B cell (primary cell): ENCODE measurements around the gene CALY. TPM values are rescaled to one million over a fixed set of nuclear protein-coding genes. Genes with fewer than 3 reads are reported as not detected.

Experiments used
- ATAC-seq: fragments of 200-7000 bp; cut with Tn5 transposase; one replicate; pipeline ENCODE4 v1.10.0; 2021; ENCODE audit warnings: low read depth, mild to moderate bottlenecking, moderate number of reproducible peaks, moderate library complexity
- CTCF ChIA-PET: fragments of 350-600 bp; sonication (Branson Sonifier 250); formaldehyde crosslinking; loops from one replicate; lab custom pipeline; 2021; ENCODE audit warnings: antibody characterized with exemption, inconsistent platforms; lab: Charles Lee
- POLR2A ChIA-PET: fragments of 350-600 bp; sonication (Branson Sonifier 250); formaldehyde crosslinking; loops from one replicate; lab custom pipeline; 2021; ENCODE audit warnings: antibody characterized with exemption; lab: Charles Lee
- DNase-seq: peaks from one replicate; pipeline ENCODE4 v3.0.0; 2013
- H2AFZ ChIP-seq: 2 replicates; pipeline ENCODE4 v1.6.1; 2012; ENCODE audit warnings: mild to moderate bottlenecking, low read depth, low read length; ENCODE audit not compliant: insufficient read depth, poor library complexity, severe bottlenecking
- H3K27ac ChIP-seq, 2 donors: 1 replicate in 1 of 2; 2 replicates in 1 of 2; pipeline ENCODE4 v1.5.1; 2012 to 2013; ENCODE audit warnings: low read length in 2 of 2, mild to moderate bottlenecking in 2 of 2, moderate library complexity in 1 of 2
- H3K27me3 ChIP-seq, 4 experiments: fragments of 200-600 bp in 1 of 4; sonication (generic) in 1 of 4; replicated peaks in 1 of 4; 1 replicate in 2 of 4; 2 replicates in 2 of 4; pipeline versions ENCODE4 v1.6.1 to v1.7.0; 2013 to 2016; ENCODE audit warnings: low read length in 3 of 4, mild to moderate bottlenecking in 2 of 4, mixed read lengths in 1 of 4, moderate library complexity in 1 of 4; ENCODE audit not compliant: insufficient read depth in 4 of 4, control insufficient read depth in 3 of 4; ENCODE audit errors: control extremely low read depth in 1 of 4
- H3K36me3 ChIP-seq, 2 experiments: replicated peaks in 1 of 2; 1 replicate in 1 of 2; 2 replicates in 1 of 2; pipeline versions ENCODE4 v1.6.1 to v1.7.1; 2013; ENCODE audit warnings: low read length in 1 of 2; ENCODE audit not compliant: insufficient read depth in 2 of 2, control insufficient read depth in 1 of 2; ENCODE audit errors: control extremely low read depth in 1 of 2, extremely low read depth in 1 of 2
- H3K4me1 ChIP-seq, 2 donors: fragments of 200-600 bp in 1 of 2; sonication (generic) in 1 of 2; 1 replicate in 1 of 2; 2 replicates in 1 of 2; pipeline versions ENCODE4 v1.5.1 to v1.6.1; 2013 to 2017; ENCODE audit warnings: low read length in 2 of 2; ENCODE audit not compliant: control insufficient read depth in 2 of 2, insufficient read depth in 2 of 2
- H3K4me2 ChIP-seq: replicated peaks from 2 replicates; pipeline ENCODE3; 2012; ENCODE audit warnings: mild to moderate bottlenecking, low read depth, low read length; ENCODE audit not compliant: poor library complexity, severe bottlenecking
- H3K4me3 ChIP-seq, 5 experiments: fragments of 200-600 bp in 1 of 5; sonication (generic) in 1 of 5; 1 replicate in 3 of 5; 2 replicates in 2 of 5; pipeline versions ENCODE4 v1.5.1 to v1.7.0; 2011 to 2016; ENCODE audit warnings: low read length in 4 of 5, mild to moderate bottlenecking in 4 of 5, low read depth in 2 of 5, control low read depth in 1 of 5, moderate library complexity in 1 of 5; ENCODE audit not compliant: insufficient read depth in 1 of 5; ENCODE audit errors: control extremely low read depth in 1 of 5, extremely low read depth in 1 of 5
- H3K79me2 ChIP-seq: fragments of 200-600 bp; sonication (generic); one replicate; pipeline ENCODE4 v1.6.0; 2016; ENCODE audit warnings: low read length; ENCODE audit not compliant: control insufficient read depth, insufficient read depth
- H3K9ac ChIP-seq: fragments of 200-600 bp; sonication (generic); 2 replicates; pipeline ENCODE4 v1.6.1; 2017; ENCODE audit warnings: mild to moderate bottlenecking, low read length, moderate library complexity
- H3K9me3 ChIP-seq, 3 donors: one replicate each; pipeline versions ENCODE4 v1.6.1 to v1.7.1; 2013; ENCODE audit warnings: low read length in 2 of 3; ENCODE audit not compliant: control insufficient read depth in 2 of 3, insufficient read depth in 1 of 3; ENCODE audit errors: control extremely low read depth in 1 of 3
- H4K20me1 ChIP-seq: 2 replicates; pipeline ENCODE4 v1.6.0; 2012; ENCODE audit warnings: mild to moderate bottlenecking, low read length; ENCODE audit not compliant: insufficient read depth, control insufficient read depth, poor library complexity, severe bottlenecking
- H3K27ac Mint-ChIP-seq: one replicate; pipeline ENCODE4 v1.8.0; 2021; ENCODE audit warnings: mixed read lengths
- H3K27me3 Mint-ChIP-seq: one replicate; pipeline ENCODE4 v1.8.0; 2021; ENCODE audit warnings: mixed read lengths
- H3K4me1 Mint-ChIP-seq: one replicate; pipeline ENCODE4 v1.8.0; 2021; ENCODE audit warnings: mixed read lengths
- H3K4me3 Mint-ChIP-seq: one replicate; pipeline ENCODE4 v1.8.0; 2021; ENCODE audit warnings: mixed read lengths
- H3K9me3 Mint-ChIP-seq: one replicate; pipeline ENCODE4 v1.8.0; 2022; ENCODE audit warnings: mixed read lengths; ENCODE audit not compliant: insufficient read depth
- CTCF ChIP-seq: fragments of 200-600 bp; IDR thresholded peaks from one replicate; pipeline ENCODE4 v1.8.0; 2022; ENCODE audit warnings: antibody characterized with exemption, mild to moderate bottlenecking
- EZH2 ChIP-seq: IDR thresholded peaks from 2 replicates; pipeline ENCODE4 v1.6.1; 2012; ENCODE audit warnings: borderline replicate concordance, low read depth, mild to moderate bottlenecking, moderate library complexity, low read length; ENCODE audit not compliant: insufficient read depth, poor library complexity, severe bottlenecking
- WGBS: methylation state at CpG from one replicate; pipeline ENCODE4 v1.1.5; 2013; ENCODE audit warnings: missing lambda C conversion rate; ENCODE audit not compliant: insufficient coverage; 5-methylcytosine and 5-hydroxymethylcytosine counted together
- intact Hi-C: fragments of 100-400 bp; cut with micrococcal nuclease; formaldehyde crosslinking; loops from one replicate; pipeline ENCODE4 v1.10.0; 2022
- polyA plus RNA-seq: library from polyadenylated mRNA; depleted of rRNA; stranded (reverse); fragments of >200 nt; gene quantifications from 2 replicates; pipeline ENCODE4 v1.2.3, GENCODE V29; 2012
- total RNA-seq, 2 donors: library from RNA; stranded (reverse); fragments of 120-200 nt in 1 of 2; gene quantifications; 1 replicate in 1 of 2; 2 replicates in 1 of 2; pipeline versions ENCODE4 v1.2.3 to v1.2.4, GENCODE V29; 2013 to 2022

The CALY gene
- total and polyA plus RNA-seq, 2 donors (not counting 1 experiment from before 2014, with no cell fraction given): 0.21 TPM; not detected in 1

DNA sequence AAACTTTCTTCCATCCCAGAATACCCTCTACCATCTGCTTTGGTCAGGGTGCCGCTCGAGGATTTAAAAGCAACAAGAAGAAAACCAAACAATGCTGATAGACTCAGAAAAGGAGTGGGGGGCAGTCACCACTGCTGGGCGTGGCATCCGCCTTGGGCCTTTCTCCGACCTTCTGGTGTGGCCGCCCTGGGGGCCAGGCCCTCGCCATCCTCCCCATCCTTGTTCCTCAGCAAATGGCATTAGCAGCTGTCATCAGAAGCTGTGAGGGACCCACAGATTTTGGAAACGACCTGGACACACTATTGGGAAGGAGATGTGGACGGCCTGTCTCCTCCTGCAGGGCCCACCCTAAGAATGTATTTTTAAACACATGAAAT lies 23.9 kb downstream of the CALY start:
- Histone ChIP-seq H3K4me3 (no peak overlapping the region), H2AFZ (no peak overlapping the region), H3K79me2 (peaks cover 9% of the 10 kb centered on the region), H3K4me2 (no peak overlapping the region), H4K20me1 (peaks cover 12% of the 10 kb centered on the region), H3K27ac (no peak overlapping the region), H3K9me3 (peaks cover 0 to 10% (median 0%) of the 10 kb centered on the region in 3 donors), H3K9ac (no peak overlapping the region), H3K27me3 (no peaks in the 10 kb centered on the region), H3K4me1 (peaks cover 4 to 14% of the 10 kb centered on the region in 2 donors), H3K36me3 (peaks cover 0 to 31% of the 10 kb centered on the region in 2 experiments)
- 96% methylated on average over 4 of the region's 9 CpGs for WGBS
- intact Hi-C loops: loop anchor here (5.0 kb wide), 1 partner anchor 210 kb away; no protein-coding TSS in a partner anchor
- Mint-ChIP-seq H3K4me1 (peaks cover 15% of the 10 kb centered on the region), H3K9me3 (peaks cover 2% of the 10 kb centered on the region), H3K4me3 (no peak overlapping the region), H3K27ac (no peak overlapping the region), H3K27me3 (no peaks in the 10 kb centered on the region)
- TF ChIP-seq EZH2 (no peak), CTCF (no peak)
- ChIA-PET CTCF (interaction anchor here (4.2 kb wide), 1 partner anchor 16 kb away, joined by 21 read pairs; no protein-coding TSS in a partner anchor), POLR2A (no interaction called here)
- ATAC-seq (no peak), DNase-seq (no peak)

DNA sequence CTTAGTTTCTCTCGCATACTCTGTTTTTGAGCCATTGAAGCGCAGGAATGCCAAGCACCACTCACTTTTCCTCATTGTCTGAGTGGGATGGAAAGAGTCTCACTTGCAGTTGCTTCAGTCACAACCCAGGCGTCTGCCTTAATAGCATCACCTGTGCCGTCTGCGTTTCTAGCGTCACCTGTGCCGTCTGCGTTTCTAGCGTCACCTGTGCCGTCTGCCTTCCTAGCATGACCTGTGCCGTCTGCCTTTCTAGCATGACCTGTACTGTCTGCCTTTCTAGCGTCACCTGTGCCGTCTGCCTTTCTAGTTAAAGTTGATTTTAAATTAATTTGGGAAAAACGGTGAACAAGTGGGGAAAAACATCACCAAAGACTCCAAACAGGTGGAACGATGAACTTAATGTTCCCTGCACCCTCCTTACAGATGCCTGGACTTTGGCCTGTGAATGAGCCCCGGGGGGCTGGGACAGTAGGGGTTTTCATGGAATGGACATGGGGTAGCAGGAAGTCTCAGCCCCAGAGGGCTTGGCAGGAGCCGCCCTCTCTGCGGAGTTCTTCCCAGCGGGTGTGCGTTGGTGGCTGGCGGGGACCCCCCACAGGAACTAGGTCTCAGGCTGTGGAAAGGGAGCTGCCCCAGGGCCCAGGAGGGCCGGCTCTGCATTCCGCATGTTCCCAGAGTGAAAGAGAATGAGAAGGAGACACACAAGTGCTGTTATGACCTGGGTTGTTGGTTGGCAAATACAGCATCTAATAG lies 24.5 kb downstream of the CALY start:
- no peak overlapping the region for H3K4me3 ChIP-seq
- no peak overlapping the region for H3K27ac ChIP-seq
- ATAC-seq (no peak), DNase-seq (no peak)
- H3K9ac ChIP-seq: no peak overlapping the region
- H4K20me1 ChIP-seq: peaks cover 18% of the 10 kb centered on the region
- Mint-ChIP-seq H3K9me3 (peaks cover 2% of the 10 kb centered on the region), H3K4me1 (peaks cover 20% of the 10 kb centered on the region), H3K27ac (no peak overlapping the region), H3K4me3 (no peak overlapping the region), H3K27me3 (no peaks in the 10 kb centered on the region)
- peaks cover 0 to 10% (median 0%) of the 10 kb centered on the region in 3 donors for H3K9me3 ChIP-seq
- no peaks in the 10 kb centered on the region for H3K27me3 ChIP-seq
- POLR2A ChIA-PET: no interaction called here
- H3K4me1 ChIP-seq: peaks cover 9 to 20% of the 10 kb centered on the region in 2 donors
- WGBS: over 99% methylated on average over 16 of the region's 23 CpGs
- H3K79me2 ChIP-seq: peaks cover 14% of the 10 kb centered on the region
- H3K36me3 ChIP-seq: peaks cover 0 to 31% of the 10 kb centered on the region in 2 experiments
- TF ChIP-seq CTCF (no peak), EZH2 (no peak)
- H3K4me2 ChIP-seq: no peak overlapping the region
- CTCF ChIA-PET: interaction anchor here (1.0 to 4.2 kb wide), 2 partner anchors 16 to 17 kb away, joined by 3 to 21 read pairs; no protein-coding TSS in a partner anchor
- H2AFZ ChIP-seq: no peak overlapping the region
- intact Hi-C loops: loop anchor here (5.0 kb wide), 1 partner anchor 210 kb away; no protein-coding TSS in a partner anchor
